GM12891 (cell line): ENCODE data around the gene APOA5.

ENCODE experiments used
- DNase-seq: peaks from one replicate; pipeline ENCODE4 v3.0.0; 2011; ENCODE audit warnings: low spot score; ENCODE audit not compliant: insufficient read length
- FAIRE-seq: peaks from 2 replicates; lab custom pipeline; 2011; peaks lifted over from hg19 to GRCh38; lab: Jason Lieb, UNC
- PAX5 ChIP-seq: IDR thresholded peaks from 2 replicates; pipeline ENCODE4 v1.6.1; 2011; ENCODE audit warnings: low read length, moderate library complexity, mild to moderate bottlenecking; ENCODE audit not compliant: insufficient read depth, severe bottlenecking
- POLR2A ChIP-seq: IDR thresholded peaks from 2 replicates; pipeline ENCODE4 v1.6.1; 2011; ENCODE audit warnings: low read depth, low read length, control low read depth
- POLR2AphosphoS5 ChIP-seq: IDR thresholded peaks from 2 replicates; pipeline ENCODE4 v1.6.1; 2011; ENCODE audit warnings: low read depth, low read length, control low read depth
- POU2F2 ChIP-seq: IDR thresholded peaks from 2 replicates; pipeline ENCODE4 v1.6.1; 2011; ENCODE audit warnings: low read depth, mild to moderate bottlenecking, control low read depth, low read length, moderate library complexity
- SPI1 ChIP-seq: IDR thresholded peaks from 2 replicates; pipeline ENCODE4 v1.6.1; 2011; ENCODE audit warnings: low read depth, low read length, control low read depth
- TAF1 ChIP-seq: IDR thresholded peaks from 2 replicates; pipeline ENCODE4 v1.6.1; 2011; ENCODE audit warnings: low read depth, low read length, control low read depth

The APOA5 gene

DNA sequence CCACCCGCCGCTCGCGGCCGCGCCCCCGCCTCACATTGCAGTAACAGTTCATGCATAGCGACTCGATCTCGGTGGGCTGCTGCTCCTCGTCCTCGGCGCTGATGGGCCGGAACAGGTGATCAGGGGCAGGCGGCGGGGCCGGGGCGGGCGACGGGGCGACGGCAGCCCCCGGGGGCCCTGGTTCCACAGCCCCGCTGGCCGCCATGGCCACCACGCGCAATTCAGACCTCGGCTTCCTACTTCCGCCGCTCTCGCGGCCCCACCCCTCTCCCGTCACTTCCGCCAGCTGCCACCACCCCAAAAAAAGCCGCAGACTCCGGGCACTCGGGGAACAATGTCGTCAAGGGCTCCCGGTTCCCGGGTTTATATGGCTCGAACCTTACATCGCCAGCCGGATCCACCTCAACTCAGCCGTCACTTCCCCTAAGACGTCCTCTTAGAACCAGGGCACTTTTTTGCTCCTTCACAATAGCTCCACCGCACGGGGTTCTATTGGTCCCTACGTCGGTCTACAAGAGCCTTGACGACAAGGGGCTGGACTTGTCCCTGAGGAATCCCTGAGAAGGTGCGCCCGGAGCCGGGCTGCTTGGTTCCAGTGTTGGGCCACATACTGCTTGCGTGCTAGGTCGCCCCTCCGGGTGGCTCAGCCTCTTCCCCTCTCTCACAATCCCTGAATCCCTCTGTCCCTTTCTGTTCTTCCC, 3.7 kb downstream of the APOA5 start, which contains the start of gene ZPR1:
Gene ZPR1 (minus strand): TSS at position 238 of the 701 bp plus-strand sequence. CDS start 33 bp downstream, at position 205.
- TF ChIP-seq POLR2A (peak; percentile 86), TAF1 (peak; percentile 73; the same call in 1 of the 2 replicates), POU2F2 (no peak), SPI1 (no peak; the same call in 1 of the 2 replicates), POLR2AphosphoS5 (peak; percentile 85), PAX5 (no peak)
- peak; percentile 92 for DNase-seq
- FAIRE-seq = peak; percentile 95

DNA sequence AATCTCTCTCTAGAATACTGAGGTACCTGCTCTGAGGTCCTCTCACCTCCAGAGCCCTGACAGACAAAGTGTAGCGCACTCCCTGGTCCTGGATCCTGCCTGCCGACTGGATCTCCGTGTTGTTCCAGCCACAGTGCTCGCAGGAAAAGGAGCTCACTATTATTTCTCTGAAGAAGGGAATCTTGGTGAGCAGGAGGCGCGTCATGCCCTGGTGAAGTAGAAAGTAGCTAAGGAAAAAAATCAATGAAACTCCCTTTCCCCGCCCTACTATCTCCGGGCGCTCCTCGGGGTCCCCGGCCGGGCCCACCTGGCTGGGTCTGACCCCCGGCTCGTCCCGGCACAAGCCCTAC, 4.3 kb downstream of the APOA5 start:
- DNase-seq (no peak), FAIRE-seq (no peak)
- TF ChIP-seq POLR2AphosphoS5 = no peak
- TF ChIP-seq POLR2A = no peak
- TF ChIP-seq PAX5 = no peak
- no peak for TF ChIP-seq TAF1
- no peak for TF ChIP-seq POU2F2
- TF ChIP-seq SPI1 = no peak

DNA sequence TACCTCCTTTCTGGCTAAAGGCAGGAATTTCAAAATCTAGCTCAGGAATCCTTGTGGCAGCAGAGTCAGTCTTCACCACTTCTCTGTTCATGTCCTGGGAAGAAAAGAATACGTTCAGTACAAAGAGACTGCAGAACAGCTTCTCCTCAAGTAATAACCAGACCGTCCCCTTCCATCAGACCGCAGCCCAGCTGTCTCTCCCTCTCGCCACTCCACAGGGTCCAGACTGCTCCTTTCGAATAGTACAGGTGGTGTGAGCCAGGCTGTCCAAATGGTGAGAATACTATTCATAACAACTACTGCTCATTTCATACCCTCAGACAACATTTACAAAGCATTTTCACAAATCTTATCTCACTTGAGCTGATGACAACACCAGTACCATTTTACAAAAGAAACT, 4.7 kb downstream of the APOA5 start:
- DNase-seq (no peak), FAIRE-seq (peak; percentile 73)
- TF ChIP-seq POU2F2 = no peak
- TF ChIP-seq POLR2A = no peak
- no peak for TF ChIP-seq SPI1
- TF ChIP-seq TAF1 = no peak
- TF ChIP-seq PAX5 = no peak

DNA sequence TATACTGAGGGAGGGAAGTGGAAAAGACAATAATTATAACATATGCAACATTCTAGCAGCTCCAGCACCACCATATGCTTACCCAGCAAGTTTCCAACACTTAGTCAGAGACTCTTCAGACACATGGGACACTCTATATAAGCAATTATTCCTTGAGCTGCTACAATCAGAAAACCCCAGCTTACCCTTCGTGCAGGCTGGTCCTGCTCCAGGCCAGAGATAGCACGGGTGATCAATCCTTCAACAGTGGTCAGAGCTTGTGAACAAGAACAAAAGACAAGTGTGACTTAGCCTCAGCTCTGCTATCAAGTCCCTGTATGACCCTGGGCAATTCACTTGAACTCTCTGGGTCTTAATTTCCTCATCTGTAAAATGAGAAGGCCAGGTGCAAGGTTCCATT, 5.4 kb downstream of the APOA5 start:
- FAIRE-seq (peak; percentile 13), DNase-seq (no peak)
- TF ChIP-seq POLR2A = no peak

DNA sequence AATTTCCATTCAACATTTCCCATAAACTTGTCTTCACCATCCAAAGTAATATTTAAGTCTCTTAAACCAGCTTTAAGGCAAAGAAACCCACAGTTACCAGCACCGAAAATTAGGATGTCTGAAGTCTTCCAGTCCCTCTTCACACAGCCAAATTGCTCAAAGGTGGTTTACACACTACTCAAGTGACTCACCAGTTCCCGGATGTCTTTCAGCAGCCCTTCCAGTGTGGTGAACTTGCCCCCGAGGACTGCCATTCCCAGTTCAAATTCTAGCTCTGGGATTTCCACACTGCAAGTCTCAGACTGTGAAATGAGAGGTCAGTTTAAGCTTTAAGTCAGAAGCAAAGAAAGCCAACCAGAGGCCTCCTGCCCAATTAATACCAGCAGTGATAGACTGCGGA, 9.0 kb downstream of the APOA5 start:
- DNase-seq (no peak), FAIRE-seq (no peak)
- TF ChIP-seq POLR2AphosphoS5 = no peak
- no peak for TF ChIP-seq POLR2A
- TF ChIP-seq PAX5 = no peak
- TF ChIP-seq TAF1 = no peak
- no peak for TF ChIP-seq SPI1

DNA sequence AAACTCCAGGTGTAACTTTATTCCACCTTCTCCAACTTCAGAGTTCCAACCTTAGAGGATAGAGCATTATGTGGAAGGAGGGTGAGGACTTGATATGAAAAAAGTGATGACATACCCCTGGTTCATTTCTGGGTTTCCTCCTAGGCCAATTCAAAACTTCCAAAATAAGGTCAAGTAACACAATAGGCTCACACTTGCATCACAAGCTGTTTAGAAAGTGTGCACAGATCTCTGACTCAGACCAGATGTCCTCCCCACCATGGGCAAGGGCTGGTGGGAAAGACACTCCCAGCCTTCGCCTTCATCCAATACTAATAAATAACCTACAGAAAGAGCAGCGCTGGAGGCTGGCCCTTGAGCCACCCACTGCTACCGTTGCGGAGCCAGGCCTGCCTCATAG, 13.1 kb downstream of the APOA5 start:
- no peak for FAIRE-seq
- no peak for TF ChIP-seq POLR2A
- TF ChIP-seq TAF1 = no peak
- TF ChIP-seq POLR2AphosphoS5 = no peak
- TF ChIP-seq SPI1 = no peak
- DNase-seq = no peak

DNA sequence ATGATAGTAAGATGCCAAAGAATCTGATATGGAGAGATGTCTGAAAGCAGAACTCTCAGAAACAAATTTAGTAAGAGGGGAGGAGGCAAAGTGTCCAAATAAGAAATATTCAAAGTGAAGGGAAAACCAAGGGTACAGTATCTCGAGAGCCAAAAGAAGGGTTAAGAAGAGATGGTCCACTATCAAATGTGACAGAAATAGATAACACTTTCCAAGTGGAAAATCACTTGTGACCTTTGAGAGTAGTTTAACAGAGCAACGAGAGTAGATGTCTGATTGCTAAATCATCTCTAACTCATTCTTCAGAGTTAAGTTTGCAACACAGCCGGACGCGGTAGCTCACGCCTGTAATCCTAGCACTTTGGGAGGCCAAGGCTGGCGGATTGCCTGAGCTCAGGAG, 14.6 kb downstream of the APOA5 start:
- FAIRE-seq (no peak), DNase-seq (no peak)
- TF ChIP-seq POLR2A = no peak
- TF ChIP-seq TAF1 = no peak
- TF ChIP-seq PAX5 = no peak
- no peak for TF ChIP-seq POLR2AphosphoS5
- TF ChIP-seq SPI1 = no peak
- TF ChIP-seq POU2F2 = no peak

DNA sequence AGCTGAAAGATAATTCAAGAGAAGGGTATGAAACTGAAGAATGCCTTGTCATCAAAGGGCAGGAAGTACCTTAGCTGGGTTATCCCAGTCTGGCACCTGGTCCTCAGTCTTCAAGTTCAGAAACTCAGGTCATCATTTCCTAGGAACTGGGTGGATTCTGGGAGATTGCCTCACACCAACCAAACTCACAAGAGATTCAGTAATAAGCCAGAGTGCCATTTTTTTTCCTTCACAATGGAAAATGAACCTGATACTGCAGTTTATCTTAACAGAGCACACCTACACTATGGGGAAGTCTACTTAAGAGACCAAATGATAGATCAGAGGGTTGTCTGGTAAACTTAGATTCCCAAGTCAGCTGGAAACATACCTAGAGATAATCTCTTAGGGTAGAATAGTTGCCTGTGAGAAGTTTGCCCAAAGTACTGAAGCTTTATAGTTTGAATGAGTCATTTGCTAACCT, 15.1 kb downstream of the APOA5 start:
- TF ChIP-seq TAF1 (no peak), SPI1 (no peak), POLR2AphosphoS5 (no peak), POLR2A (no peak), POU2F2 (no peak), PAX5 (no peak)
- FAIRE-seq = no peak
- DNase-seq = no peak

DNA sequence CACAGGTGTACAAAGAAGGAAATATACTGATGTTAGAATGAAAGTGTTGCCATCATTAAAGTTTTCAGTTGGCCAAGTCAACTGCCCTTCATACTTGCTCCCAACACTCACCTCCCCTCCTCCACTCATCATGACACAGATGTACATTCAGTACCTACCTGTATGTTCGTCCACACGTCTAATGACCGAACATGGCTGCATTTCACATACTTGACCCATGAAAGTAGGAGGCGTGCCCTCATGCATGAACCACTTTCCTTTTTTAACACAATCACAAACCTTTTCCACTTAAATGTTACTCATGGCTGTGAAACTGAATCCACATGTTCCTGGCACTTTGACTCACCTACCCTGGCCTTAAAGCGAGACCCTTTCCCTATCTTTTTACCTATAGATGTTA, 15.7 kb downstream of the APOA5 start:
- no peak for FAIRE-seq
- DNase-seq = no peak
- TF ChIP-seq PAX5 (no peak), POLR2AphosphoS5 (peak; percentile 51; the same call in 1 of the 2 replicates), SPI1 (no peak), POLR2A (no peak; the same call in 1 of the 2 replicates)

DNA sequence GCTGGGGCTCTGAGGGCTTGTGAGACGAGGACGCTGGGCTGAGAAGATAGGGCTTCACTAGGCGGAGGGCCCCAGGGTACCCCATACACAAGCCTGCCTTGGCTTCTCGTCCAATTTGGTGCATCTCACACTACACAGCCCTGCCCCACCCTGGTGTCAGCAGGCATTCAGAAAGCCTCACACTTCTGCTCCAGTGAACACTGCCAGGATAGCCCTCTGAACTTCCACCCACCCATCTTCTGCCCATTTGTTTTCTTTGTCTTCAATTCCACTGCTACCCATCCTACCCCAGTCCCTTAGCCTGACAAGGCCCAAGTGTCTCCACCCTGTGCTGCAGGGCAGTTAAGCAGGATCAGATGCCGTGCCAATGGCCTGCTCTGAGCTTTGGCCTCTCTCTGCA, 17.0 kb downstream of the APOA5 start:
- TF ChIP-seq POLR2A = no peak; the same call in 1 of the 2 replicates
- TF ChIP-seq TAF1 = no peak
- peak; percentile 71 for TF ChIP-seq POLR2AphosphoS5
- DNase-seq = no peak
- FAIRE-seq = no peak
